GM23248 (cell line): Measurements from ENCODE around the gene TCF23.

ENCODE experiments used
- EZH2 ChIP-seq: fragments of 200-600 bp; sonication (generic); IDR thresholded peaks from 2 replicates; pipeline ENCODE4 v1.6.1; 2018; ENCODE audit warnings: antibody characterized with exemption, mild to moderate bottlenecking; ENCODE audit not compliant: insufficient read depth, poor library complexity, severe bottlenecking
- EZH2phosphoT487 ChIP-seq: fragments of 200-600 bp; sonication (generic); IDR thresholded peaks from 2 replicates; pipeline ENCODE4 v1.6.1; 2018; ENCODE audit warnings: antibody characterized with exemption, moderate library complexity, mild to moderate bottlenecking, low read depth; ENCODE audit not compliant: insufficient read depth

DNA sequence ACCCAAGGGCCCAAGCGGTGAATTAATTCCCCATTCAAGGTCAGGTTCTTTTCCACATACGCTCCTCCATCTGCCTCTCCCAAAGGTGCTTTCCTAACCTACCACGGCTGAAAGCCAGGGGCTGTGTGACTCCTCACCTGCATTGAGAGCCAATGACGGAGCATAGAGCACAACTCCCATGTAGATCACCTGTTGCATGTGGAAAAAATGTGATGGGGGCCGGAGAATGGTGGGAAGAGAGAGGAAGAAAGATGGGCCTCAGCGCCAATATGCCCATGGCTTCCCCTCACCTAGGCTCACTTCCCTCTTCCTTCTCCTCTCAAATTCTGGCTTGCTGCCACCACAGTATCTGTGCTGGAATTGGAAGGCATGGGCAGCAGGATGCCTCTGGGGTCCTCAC lies 57.5 kb downstream of the TCF23 start:
- TF ChIP-seq EZH2phosphoT487 (no peak), EZH2 (no peak)
